GM18526 (cell line): ENCODE data around the gene ROBO2.

Experiments used
- POLR2A ChIP-seq: IDR thresholded peaks from 3 replicates; pipeline ENCODE4 v1.6.1; 2011; ENCODE audit not compliant: insufficient read length; ENCODE audit errors: extremely low read depth

The ROBO2 gene

DNA sequence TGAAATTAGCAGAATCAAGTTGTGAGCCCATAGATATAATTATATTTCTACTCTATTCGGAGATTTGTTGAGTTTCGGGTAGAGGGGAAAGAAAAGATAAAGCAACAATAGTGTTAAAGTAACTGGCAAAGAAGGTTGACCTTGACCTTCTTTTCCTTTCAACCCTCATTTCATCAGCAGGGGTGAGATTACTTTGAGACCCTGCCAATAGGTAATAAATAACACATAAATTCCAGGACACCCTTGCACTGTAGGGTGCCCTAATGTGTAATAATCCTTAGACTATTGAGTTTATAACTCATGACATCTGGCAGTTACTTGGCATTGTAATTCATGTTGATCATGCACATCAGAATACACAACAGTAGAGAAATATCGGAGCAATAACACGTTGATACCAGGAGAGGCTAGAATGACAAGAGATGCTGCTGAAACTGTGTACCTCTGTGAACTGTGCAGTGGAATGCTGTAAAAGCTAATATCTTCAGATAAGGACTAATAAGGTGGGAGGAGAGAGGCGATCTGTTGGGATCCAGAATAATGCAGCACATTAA lies 426.7 kb downstream of the ROBO2 start:
- TF ChIP-seq POLR2A: no peak

DNA sequence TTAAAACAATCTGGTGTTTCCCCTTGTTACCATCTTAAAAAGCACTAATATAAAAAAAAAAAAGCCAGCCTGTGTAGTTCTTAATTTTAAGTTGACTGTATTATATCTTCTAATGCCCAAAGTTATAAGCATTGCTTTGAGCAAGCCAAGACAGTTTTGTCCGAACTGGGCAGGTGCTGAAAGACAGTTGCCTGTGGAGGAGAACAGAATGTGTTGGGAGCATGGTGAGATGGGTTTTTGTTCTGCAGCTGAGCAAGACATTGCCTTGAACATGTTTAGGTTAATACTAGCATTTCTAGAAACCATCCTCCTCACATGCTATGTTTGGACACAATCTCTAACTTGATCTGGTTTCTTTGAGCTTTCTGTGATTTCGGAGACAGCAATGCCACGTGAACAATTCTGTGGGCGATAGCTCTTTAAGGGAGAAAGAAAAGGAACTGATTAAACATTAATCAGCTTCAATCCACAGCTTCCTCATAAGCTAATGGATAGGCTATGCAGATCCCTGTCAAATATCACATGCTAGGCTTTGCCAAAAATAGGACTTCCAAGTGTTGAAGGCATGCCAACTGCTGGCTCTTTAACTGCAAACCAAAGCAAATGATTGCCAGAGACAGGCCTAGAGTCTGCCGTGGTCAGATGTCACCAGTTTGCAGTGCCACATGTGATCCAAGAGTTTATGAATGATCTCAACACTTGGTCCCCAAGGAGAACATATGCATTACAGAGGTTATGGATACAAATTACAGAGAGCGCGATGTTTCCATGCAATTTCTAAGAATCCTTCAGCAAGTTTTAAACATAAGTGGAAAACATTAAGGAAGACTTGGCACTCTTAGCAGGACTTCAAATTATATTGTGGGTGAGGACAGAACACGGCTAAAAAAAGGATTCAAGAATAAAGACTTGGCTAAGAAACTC lies 428.1 kb downstream of the ROBO2 start:
- no peak for TF ChIP-seq POLR2A

- no peak for TF ChIP-seq POLR2A
Observed at GRCh38 chr3:77468626-77469020, 428.7 kb downstream of the ROBO2 start.

DNA sequence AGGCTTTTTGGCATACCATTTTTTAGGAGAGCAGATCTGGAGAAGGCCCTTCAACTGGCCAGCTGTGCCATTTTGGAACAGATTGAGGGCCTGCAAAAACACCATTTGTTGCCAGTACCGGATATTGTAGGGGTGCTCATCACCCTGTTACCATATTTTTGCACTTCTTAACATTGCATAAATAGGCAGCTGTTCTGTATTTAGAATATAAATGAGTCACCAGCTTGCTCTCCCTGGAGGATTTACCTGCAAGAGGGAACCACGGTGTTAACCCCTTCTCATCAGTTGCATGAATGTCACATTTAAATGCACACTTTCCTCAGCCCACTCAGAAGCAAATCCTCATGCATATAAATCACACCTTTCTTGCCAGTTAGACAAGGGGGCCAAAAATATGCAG lies 435.6 kb downstream of the ROBO2 start:
- TF ChIP-seq POLR2A: no peak

DNA sequence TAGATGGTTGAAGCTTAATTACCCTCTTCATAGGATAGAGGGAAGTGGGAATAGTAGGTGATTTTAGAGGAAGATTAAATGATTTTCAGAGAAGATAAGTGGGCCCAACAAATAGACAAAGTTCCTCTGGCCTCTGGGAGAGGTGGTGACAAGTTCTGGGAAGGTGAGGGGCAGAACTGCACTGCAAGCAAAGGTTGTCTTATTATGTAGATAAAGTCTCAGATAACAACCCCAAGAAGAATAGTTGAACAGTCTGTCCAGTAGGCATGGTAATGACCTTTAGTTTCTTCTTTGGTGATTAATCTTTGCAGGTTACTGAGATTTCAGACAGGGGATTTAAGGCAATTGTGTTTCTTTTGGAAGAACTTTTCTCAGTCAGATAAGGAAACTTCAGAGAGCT lies 439.1 kb downstream of the ROBO2 start:
- TF ChIP-seq POLR2A: no peak

DNA sequence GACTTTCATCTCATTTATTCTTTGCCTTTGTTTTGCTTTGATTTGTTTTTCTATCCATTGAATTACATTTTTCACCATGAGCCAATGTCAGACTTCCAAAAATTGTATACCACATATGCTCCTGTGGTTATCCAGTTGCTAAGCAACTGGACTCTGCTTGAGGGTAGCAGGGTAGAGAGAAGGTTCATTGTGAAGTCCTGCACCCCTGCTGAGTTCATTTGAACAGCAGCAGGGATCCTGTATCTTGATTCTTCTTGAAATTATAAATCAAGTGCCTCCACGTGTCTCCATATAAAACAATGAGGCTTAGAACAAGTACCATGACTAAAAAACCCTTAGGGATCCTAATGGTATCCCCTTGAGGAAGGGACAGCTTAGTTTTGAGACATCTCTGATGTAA lies 449.3 kb downstream of the ROBO2 start:
- TF ChIP-seq POLR2A: no peak

DNA sequence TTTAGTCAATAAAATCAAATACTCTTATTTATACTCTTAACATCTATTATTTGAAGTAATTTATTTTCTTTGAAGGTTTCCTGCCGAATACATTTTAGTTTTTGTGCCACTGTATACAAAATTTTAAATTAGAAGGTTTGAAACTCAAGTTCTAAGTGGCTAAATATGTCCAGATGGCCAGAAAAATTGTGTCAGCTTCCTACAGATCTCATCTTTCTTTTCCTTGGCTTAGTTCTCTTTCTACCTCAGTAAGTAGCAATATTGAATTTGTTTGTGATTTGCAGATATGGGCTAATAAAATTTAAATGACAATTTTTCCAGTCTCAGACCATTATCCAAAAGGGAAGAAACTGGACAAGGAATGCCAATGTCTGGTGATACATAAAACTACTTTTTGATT lies 452.1 kb downstream of the ROBO2 start:
- no peak for TF ChIP-seq POLR2A

DNA sequence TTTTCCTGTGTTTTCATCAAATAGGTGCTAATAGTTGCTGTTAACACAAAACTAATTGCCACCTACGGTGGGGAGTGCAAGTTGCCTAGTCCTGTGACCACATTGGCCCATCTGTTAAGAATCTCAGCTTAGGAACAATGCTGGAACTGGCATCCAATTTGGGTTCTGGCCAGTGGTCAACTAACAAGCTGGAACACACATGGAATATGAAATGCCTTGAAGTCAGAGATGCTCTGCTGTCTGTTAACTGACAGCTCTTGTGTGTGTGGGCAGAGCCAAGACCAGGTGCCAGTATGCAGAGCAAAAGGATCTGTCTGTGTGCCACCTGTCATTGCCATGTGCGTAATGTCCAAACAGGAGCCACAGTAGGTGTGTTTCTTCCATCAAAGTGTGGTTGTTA lies 460.8 kb downstream of the ROBO2 start:
- no peak for TF ChIP-seq POLR2A

GRCh38 chr3:77506384-77506783 lies 466.5 kb downstream of the ROBO2 start:
- TF ChIP-seq POLR2A: no peak

GRCh38 chr3:77513542-77513941 lies 473.6 kb downstream of the ROBO2 start:
- TF ChIP-seq POLR2A: no peak

DNA sequence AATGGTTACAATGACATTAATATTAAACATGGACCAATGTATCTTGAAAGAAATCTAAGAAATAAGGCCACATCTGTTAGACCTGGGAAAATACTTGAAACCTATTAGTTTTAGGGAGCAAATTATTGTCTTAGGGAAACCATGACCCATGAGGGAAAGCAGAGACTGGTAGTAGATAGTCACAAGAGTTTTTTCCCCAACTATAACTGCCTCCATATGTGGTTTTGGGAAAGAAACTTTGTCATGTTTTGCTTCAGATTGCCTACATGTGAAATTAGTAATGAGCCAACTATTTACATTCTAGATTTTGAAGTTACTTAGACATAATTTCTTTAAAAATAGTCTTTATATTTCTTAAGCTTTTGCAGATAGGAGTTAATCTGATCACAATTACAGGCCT lies 474.9 kb downstream of the ROBO2 start:
- TF ChIP-seq POLR2A: no peak

DNA sequence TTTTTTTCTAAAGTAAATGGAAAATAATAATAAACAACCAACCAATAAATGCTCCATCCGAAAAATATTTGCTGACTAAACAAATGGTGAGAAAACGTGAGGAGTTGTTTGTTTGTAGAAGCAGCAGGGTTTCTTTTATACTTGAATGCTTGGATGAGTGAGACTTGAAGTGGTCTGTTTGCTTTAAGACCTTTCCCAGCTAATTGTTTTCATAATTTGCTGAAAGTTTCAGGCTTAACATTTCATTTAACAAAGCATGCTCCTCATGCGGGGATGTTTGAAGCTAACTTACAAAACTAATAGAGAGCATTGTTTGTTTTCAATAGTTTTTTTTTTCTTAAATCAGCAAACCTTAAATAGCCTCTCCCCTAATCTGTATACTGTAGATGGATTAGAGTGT lies 484.6 kb downstream of the ROBO2 start:
- no peak for TF ChIP-seq POLR2A

DNA sequence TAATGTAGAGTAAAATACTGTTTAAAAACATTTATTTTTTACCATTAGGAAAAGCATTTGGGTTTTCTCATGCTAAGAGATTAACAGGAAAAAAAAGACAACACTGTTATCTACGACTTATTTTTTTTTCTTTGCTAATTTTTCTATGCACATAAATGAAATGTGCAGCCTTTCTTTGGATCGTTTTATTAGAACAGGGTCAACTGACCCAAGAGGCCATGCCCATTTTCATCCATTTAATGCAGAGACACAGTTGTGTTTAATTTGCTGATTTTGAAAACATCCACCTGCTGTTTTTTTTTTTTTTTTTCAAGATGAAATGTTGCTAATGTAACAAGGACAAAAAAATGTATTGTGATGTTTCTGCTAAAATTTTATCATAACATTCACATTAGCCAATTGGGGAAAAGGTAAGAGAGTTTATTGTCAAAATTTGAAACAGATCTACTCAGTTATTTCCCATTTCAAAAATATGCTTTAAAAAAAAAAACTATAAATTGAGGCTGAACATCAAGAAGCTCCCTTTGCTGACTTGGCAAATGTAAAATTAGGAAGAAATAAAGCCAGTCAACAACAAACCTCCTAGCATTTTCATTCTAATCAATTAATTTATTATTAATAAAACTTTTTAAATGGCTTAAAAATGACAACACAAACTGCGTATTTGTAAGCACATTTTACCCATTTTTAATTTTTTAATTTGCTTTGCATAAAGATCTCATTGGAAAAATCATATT lies 485.2 kb downstream of the ROBO2 start:
- TF ChIP-seq POLR2A: no peak

DNA sequence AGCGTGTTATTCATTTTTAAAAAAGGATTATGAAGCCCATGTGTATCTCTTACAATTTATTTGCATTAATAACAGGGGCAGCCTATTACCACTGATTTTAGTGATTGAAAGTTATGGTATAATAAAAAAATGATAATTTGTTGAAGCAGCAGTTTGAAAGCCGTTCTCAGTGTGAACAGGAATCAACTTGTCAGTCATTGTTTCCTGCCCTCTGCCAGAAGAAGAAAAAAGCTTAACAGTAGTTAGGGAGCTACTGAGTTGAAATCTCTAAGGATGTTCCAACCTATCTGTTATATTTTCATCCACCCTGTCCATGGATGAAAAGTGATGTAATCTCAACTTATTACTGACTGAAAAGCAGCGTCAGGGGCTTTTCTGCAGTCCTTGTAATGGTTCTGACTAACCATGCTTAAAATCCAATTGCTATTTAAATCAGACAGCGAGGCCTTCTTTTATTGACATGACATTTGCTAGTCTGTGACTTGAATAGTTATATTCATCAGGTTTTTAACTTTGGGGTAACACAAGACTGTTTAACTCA lies 486.7 kb downstream of the ROBO2 start:
- no peak for TF ChIP-seq POLR2A

DNA sequence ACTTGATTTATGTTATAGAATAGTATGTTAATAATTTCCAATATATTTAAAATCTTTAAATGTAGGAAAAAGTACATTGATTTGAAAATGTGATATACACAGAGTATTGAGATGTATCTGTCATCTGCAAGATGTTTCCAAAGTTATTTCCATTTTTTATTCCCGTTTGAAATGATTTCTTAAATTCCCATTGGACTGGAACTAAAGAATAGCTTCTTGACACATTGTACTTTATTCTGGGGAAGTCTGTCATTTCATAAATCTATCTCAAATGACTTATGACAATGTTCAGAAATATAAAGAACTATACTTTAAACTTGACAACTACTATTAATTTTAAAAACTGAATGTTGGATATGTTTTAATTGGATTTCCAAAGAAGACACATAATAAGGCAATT lies 489.6 kb downstream of the ROBO2 start:
- TF ChIP-seq POLR2A: no peak

- no peak for TF ChIP-seq POLR2A
Observed at GRCh38 chr3:77530870-77531269, 491.0 kb downstream of the ROBO2 start.
